22Rv1 (cell line): ENCODE measurements around the gene KCNK10.

Experiments
- CTCF ChIP-seq: fragments of 450-650 bp; IDR thresholded peaks from 2 replicates; pipeline ENCODE4 v1.5.1; 2017; ENCODE audit warnings: mild to moderate bottlenecking
- ZFX ChIP-seq: fragments of 450-650 bp; IDR thresholded peaks from 2 replicates; pipeline ENCODE4 v1.6.1; 2017; ENCODE audit warnings: antibody characterized with exemption, borderline replicate concordance

- TF ChIP-seq CTCF: no peak
- no peak for TF ChIP-seq ZFX
These were observed 4.7 kb downstream of the KCNK10 start for GRCh38 chr14:88318406-88318805.
